Activated CD8-positive, alpha-beta memory T cell treated with anti-CD3 and anti-CD28 coated beads for 48 hours (primary cell): Measurements from ENCODE around the gene FCRL5.
"Not testable (repeated sequence)": the region's sequence is repeated elsewhere in the genome, so short reads cannot be mapped to it uniquely, and the experiment has no call there.

Experiments
- DNase-seq, 3 experiments: peaks; one replicate each; pipeline ENCODE4 v3.0.0-alpha.2; 2020; ENCODE audit warnings: low read depth in 2 of 3, low spot score in 2 of 3

FCRL5 gene

GRCh38 chr1:157551694-157552693, at the start of gene FCRL5:
Gene FCRL5 (minus strand): TSS chr1:157552515. CDS start chr1:157552362, 153 bp downstream.
- no peak for DNase-seq

GRCh38 chr1:157600236-157600635, 47.9 kb upstream of the FCRL5 start:
- DNase-seq = no peak

DNA sequence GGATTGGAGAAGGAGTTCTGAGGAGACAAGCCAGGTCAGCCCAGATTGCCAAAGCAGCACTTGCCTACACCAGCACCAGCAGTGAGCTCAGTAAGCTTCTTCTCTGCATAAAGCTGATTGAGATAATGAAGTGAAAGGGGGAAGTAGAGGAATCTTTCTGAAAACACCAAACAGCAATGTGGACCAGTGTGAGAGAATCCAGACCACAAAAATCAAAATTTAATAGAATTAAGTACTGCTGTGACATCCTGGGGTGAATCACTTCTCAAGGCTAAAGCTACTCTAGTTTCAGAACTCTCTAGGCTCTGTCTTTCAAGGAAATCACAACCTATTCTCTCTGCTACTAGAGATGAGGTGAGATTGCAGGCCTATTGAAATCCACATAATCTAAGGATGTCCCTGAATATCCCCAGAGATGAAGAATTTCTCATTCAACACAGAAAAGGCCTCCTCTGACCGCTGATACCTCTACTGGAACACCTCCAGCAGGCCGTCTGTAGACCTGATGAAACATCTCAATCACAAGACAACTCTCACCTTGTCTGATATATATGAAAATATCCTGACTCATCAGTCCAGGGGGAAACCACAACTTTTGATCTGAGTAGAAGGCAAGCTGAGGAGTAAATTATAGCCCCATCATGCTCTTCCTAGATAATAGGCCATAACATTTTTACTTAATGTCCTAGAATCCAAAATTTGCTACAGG, 45.8 kb upstream of the FCRL5 start, which contains the start of gene FCRL4:
TSS of gene FCRL4 (minus strand) at position 127 of the 709 bp plus-strand sequence. CDS start 141 bp downstream, outside the sequence.
- no peak for DNase-seq

GRCh38 chr1:157596384-157596783, 44.1 kb upstream of the FCRL5 start:
- DNase-seq = no peak

DNA sequence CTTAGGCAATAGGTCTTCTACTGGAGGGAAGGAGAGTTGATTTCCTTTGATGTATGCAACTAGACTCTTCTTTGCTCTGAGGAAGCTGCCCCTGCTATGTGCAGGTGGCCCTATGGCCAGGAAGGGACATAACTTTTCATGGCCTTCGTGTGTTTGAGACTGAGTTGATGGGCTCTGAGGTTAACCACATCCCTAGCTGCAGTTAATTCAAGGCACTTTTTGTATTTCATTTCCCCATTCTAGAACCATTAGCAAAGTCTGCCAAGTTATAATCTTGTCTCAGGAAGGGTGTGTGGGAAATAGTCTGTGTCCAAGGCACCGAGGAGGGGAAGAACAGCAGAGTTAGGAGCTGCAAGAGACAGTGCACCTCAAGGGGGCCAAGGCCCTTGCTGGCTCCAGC, 43.0 kb upstream of the FCRL5 start:
- no peak for DNase-seq

GRCh38 chr1:157585984-157586383, 33.7 kb upstream of the FCRL5 start:
- DNase-seq = no peak

DNA sequence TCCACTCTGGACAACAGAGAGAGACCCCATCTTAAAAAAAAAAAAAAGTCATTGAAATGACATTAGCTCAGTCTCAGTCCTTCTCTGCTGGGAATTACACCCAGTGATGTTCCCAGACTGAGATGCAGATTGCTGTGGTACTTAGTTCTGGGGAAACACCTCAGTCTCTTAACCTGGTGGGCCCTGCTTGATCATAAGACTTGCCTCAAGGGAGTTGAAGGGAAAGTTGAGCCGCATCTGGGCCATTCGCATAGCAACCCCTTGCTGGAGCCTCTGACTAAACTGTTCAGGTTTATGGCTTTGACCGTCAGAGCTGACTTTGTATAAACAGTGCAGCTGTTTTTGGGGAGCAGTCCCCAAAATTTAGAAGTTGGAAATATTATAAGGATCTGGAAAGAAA, 32.2 kb upstream of the FCRL5 start:
- no peak for DNase-seq

- no peak for DNase-seq
These were observed 28.5 kb upstream of the FCRL5 start for GRCh38 chr1:157580828-157581210.

GRCh38 chr1:157580179-157580827, 28.0 kb upstream of the FCRL5 start:
- no peak for DNase-seq

GRCh38 chr1:157577420-157577819, 25.1 kb upstream of the FCRL5 start:
- DNase-seq = no peak

GRCh38 chr1:157575744-157576143, 23.4 kb upstream of the FCRL5 start:
- DNase-seq = no peak

GRCh38 chr1:157574836-157575235, 22.5 kb upstream of the FCRL5 start:
- no peak for DNase-seq

GRCh38 chr1:157566484-157567300, 14.4 kb upstream of the FCRL5 start:
- DNase-seq = no peak

GRCh38 chr1:157562515-157562914, 10.2 kb upstream of the FCRL5 start:
- no peak for DNase-seq

GRCh38 chr1:157558119-157558518, 5.8 kb upstream of the FCRL5 start:
- no peak for DNase-seq

- not testable (repeated sequence) for DNase-seq
These were observed 4.2 kb downstream of the FCRL5 start for GRCh38 chr1:157548081-157548480.

GRCh38 chr1:157542676-157543075, 9.6 kb downstream of the FCRL5 start:
- DNase-seq = no peak

GRCh38 chr1:157540852-157541251, 11.5 kb downstream of the FCRL5 start:
- no peak for DNase-seq

GRCh38 chr1:157540160-157540748, 12.1 kb downstream of the FCRL5 start:
- DNase-seq = no peak

GRCh38 chr1:157539568-157539967, 12.7 kb downstream of the FCRL5 start:
- no peak for DNase-seq
